ENCODE measurements around the gene FBLN2. TPM values are rescaled to one million over a fixed set of nuclear protein-coding genes. Genes with fewer than 3 reads are reported as not detected.

FBLN2 gene
- total RNA-seq, 1 donor from 2014 or later: 323 TPM

DNA sequence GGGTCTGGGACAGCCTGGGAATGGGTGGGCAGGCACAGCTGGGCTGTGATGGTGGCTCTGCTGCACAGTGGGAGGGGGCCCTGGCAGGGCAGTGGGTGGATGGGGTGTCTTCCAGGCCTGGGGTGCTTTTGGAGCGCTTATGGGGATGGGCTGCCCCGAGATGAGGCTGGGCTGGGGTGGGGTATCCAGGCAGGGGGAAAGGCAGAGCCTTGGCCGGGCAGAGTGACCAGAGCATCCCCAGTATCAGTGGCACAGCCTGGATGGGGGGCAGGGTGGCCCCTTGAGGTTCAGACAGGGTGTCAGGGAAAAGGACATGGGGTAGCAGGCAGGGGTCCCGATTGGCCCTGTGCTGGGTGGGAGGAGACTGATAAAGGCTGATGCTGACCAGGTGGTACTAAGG, 42.2 kb upstream of the FBLN2 start:
- Histone ChIP-seq H3K4me1 (peaks cover 0 to 2% of the 10 kb centered on the region in 2 donors), H3K9me3 (no peaks in the 10 kb centered on the region), H3K36me3 (peaks cover 0 to 25% of the 10 kb centered on the region in 2 donors), H3K27me3 (no peaks in the 10 kb centered on the region), H3K27ac (no peak overlapping the region), H3K4me3 (no peak overlapping the region)
- DNase-seq (ENCODE audit: low spot score in 2 of 2): no peak
- intact Hi-C loops (cut with DNase I): no loop called here
- TF ChIP-seq, protein P1, sequence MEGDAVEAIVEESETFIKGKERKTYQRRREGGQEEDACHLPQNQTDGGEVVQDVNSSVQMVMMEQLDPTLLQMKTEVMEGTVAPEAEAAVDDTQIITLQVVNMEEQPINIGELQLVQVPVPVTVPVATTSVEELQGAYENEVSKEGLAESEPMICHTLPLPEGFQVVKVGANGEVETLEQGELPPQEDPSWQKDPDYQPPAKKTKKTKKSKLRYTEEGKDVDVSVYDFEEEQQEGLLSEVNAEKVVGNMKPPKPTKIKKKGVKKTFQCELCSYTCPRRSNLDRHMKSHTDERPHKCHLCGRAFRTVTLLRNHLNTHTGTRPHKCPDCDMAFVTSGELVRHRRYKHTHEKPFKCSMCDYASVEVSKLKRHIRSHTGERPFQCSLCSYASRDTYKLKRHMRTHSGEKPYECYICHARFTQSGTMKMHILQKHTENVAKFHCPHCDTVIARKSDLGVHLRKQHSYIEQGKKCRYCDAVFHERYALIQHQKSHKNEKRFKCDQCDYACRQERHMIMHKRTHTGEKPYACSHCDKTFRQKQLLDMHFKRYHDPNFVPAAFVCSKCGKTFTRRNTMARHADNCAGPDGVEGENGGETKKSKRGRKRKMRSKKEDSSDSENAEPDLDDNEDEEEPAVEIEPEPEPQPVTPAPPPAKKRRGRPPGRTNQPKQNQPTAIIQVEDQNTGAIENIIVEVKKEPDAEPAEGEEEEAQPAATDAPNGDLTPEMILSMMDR (IDR thresholded peaks at IDR 0.05): no peak

DNA sequence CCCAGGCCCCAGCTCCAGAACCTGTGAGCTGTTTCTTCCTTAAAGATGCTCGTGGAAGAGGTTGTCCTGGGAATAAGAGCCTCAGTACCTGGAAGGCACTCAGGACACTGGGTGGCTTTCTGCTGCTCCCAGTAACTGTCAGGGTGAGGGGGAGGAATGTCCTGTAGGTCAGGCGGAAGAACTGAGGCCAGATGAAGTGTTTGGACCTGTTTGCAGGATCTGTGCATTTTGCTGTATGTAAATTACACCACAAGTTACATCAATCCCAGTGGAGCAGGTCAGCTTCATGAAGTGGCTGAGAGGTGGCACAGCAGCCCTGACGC, 41.7 kb upstream of the FBLN2 start:
- intact Hi-C loops (cut with DNase I): no loop called here
- H3K27me3 ChIP-seq: no peaks in the 10 kb centered on the region
- no peak overlapping the region for H3K4me3 ChIP-seq
- peaks cover 0 to 25% of the 10 kb centered on the region in 2 donors for H3K36me3 ChIP-seq
- DNase-seq (ENCODE audit: low spot score in 2 of 2): no peak
- no peak overlapping the region for H3K27ac ChIP-seq
- no peaks in the 10 kb centered on the region for H3K9me3 ChIP-seq
- TF ChIP-seq, protein P1 (IDR thresholded peaks at IDR 0.05): no peak
- peaks cover 0 to 2% of the 10 kb centered on the region in 2 donors for H3K4me1 ChIP-seq

DNA sequence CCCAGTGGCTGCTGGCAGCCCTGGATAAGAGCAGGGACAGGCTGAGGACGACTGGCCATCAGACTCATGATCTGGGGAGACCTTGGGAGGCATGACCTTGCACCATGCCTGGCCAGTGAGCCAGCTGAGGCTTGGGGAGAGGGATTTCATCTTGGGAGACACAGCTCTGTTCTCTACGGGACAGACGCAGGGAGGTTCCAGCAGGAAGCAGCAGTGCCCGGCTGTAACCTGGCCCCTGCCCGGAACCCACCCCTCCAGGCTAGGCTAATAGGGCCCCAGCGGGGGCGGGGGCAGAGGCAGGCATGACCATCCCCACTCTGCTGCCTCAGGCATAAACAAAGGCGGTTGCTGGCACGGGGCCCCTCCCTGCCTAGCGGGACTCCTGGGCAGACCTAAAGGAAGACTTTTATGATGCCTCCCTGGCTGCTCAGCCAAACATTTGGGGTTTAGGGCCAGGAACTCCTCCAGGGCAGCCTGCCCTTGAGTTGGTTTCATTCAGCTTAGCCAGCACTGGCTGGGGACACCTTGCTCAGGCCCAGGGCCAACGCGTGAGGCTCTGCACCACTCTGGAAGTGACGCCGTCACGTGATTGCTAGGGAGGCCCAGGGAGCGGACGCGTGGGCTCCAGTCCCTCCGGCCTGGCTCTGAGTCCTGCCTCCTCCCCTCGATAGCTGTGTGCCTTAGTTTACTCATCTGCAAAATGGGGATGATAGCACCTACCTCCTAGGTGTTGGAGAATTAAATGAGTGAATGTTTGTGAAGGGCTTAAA, 41.2 kb upstream of the FBLN2 start:
- no peak for DNase-seq (ENCODE audit: low spot score in 2 of 2)
- no peak overlapping the region for H3K4me3 ChIP-seq
- TF ChIP-seq, protein P1 (IDR thresholded peaks at IDR 0.05): no peak
- H3K27me3 ChIP-seq: no peaks in the 10 kb centered on the region
- H3K4me1 ChIP-seq: peaks cover 0 to 2% of the 10 kb centered on the region in 2 donors
- H3K36me3 ChIP-seq: peaks cover 0 to 25% of the 10 kb centered on the region in 2 donors
- H3K9me3 ChIP-seq: no peaks in the 10 kb centered on the region
- intact Hi-C loops (cut with DNase I): no loop called here
- no peak overlapping the region for H3K27ac ChIP-seq

DNA sequence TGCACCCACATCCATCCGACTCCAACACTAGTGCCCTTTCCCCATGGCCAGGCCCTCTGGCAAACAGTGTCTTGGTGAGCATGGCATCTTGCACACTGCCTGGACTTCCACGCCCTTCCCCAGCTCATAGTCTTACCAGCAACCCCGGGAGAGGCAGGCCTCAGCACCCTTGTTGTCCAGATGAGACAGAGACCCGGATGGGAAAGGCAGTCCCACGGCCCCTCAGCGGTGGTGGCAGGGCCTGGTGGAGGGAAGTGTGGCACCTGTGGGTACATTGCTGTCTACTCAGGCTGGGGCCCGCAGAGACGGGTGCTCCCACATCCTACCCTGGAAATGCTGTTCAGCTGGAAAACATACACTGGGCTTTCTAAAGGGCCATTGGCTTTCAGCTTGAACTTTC, 40.4 kb upstream of the FBLN2 start:
- Histone ChIP-seq H3K4me1 (peaks cover 0 to 2% of the 10 kb centered on the region in 2 donors), H3K9me3 (no peaks in the 10 kb centered on the region), H3K27me3 (no peaks in the 10 kb centered on the region), H3K27ac (no peak overlapping the region), H3K36me3 (peaks cover 0 to 18% of the 10 kb centered on the region in 2 donors), H3K4me3 (no peak overlapping the region)
- TF ChIP-seq, protein P1 (IDR thresholded peaks at IDR 0.05): no peak
- no peak for DNase-seq (ENCODE audit: low spot score in 2 of 2)
- intact Hi-C loops (cut with DNase I): no loop called here

DNA sequence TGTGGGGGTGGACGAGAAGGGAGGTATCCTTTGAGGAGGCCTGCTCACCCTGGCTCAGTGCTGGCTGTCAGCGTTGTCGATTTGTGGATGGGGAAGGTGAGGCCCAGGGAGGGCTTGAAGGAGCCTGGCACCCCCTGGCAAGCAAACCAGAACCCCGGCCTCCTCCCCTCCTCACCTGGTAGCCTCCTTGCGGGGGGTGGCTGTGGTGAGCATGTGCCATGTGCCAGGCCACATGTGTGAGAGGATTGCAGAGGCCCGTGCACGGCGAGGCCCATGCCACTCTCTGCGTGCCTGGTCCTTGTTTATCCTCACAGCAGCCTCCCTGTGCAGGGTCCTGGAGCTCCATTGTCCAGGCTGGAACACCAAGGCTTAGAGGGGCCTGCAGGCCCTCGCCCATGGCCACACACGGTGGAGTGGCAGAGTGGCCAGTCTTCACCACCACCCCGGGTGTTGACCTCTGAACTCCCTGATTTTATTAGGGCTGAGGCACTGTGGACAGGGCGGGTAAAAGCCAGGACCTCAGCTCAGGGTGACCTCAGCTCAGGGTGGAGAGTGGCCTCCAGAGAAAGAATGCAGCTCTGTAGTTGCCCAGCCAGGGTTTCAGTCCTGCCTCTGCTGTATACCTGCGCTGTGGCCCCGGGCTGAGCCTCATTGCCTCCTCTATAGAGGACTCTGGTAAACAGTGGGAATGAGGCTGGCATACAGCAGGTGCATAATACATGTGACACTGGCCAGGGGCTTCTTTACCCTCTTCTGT, 39.7 kb upstream of the FBLN2 start:
- intact Hi-C loops (cut with DNase I): no loop called here
- Histone ChIP-seq H3K27ac (no peak overlapping the region), H3K9me3 (no peaks in the 10 kb centered on the region), H3K4me1 (peaks cover 0 to 2% of the 10 kb centered on the region in 2 donors), H3K36me3 (peaks cover 0 to 11% of the 10 kb centered on the region in 2 donors), H3K27me3 (no peaks in the 10 kb centered on the region), H3K4me3 (no peak overlapping the region)
- no peak for DNase-seq (ENCODE audit: low spot score in 2 of 2)
- TF ChIP-seq, protein P1 (IDR thresholded peaks at IDR 0.05): no peak
